H4 (cell line): ENCODE results near the gene SLC8A1. TPM values are rescaled to one million over a fixed set of nuclear protein-coding genes. Genes with fewer than 3 reads are reported as not detected.

Experiments used
- DNase-seq: peaks from one replicate; pipeline ENCODE4 v3.0.0-alpha.2; 2015; ENCODE audit warnings: low spot score
- total RNA-seq: library from RNA; depleted of rRNA; stranded (reverse); fragments of >200 nt; shearing (Covaris generic); gene quantifications from 2 replicates; pipeline ENCODE4 v1.2.3, GENCODE V29; 2014

The SLC8A1 gene
- total RNA-seq, 1 experiment from 2014 or later, result not detected

DNA sequence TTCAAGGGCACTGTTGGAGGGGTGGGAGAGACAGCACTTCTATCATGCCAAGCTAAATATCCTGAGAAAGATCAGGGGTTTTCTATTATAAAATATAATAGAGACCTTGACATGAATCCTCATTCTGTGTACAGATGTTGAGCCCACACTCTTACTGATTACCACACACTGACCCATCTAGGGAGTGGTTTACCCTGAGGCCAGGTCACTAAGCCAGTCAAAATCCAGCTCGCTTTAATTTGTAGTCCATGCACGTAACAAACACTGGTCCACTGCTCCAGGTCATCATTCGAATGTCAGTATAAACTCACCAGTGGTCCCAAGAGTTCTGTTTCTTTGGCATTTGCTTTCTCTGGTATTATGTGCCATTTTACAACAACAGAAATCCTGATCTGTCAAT is 96.4 kb downstream of the SLC8A1 start:
- DNase-seq, result no peak

GRCh38 chr2:40353231-40353630 is 98.7 kb downstream of the SLC8A1 start:
- DNase-seq, result no peak

- no peak for DNase-seq
These were observed 99.2 kb downstream of the SLC8A1 start for GRCh38 chr2:40352703-40353099.

GRCh38 chr2:40352041-40352702 is 99.7 kb downstream of the SLC8A1 start:
- no peak for DNase-seq

DNA sequence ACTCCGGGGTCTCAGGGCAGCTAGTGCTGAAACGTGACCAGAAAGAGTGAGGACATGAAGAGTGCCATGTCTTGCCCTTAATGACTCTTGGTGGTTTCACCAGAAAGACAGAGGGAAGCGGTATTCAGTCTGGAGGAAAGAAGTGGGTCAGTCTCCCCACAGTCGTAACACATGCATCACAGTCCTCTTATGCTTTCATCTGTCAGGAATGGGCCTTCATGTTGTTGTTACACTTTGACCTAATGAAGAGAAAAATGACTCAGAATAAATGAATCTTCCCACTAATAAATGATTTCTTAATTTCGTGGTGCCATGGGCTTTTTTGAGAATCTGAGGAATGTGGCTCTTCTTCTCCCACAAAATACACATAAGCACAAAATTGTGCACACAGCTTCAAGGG is 103.2 kb downstream of the SLC8A1 start:
- no peak for DNase-seq

DNA sequence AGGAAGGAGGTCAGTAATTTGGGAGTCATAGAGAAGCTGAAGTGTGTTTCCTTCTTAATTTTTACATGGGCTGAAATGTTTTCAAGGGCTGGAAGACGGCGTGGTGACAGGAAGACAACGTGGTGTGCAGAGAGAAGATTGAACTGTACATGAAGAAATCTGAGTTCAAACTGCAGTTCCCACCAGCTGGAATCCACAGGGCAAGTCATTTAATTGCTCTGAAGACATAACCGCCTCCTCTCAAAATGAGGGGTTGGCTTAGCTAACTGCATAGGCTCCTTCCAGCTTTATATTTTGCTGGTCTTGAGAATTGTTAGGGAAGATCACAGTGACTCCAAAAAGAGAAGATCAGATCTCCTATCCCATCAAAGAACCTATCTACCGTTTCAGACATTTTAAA is 103.9 kb downstream of the SLC8A1 start:
- no peak for DNase-seq

DNA sequence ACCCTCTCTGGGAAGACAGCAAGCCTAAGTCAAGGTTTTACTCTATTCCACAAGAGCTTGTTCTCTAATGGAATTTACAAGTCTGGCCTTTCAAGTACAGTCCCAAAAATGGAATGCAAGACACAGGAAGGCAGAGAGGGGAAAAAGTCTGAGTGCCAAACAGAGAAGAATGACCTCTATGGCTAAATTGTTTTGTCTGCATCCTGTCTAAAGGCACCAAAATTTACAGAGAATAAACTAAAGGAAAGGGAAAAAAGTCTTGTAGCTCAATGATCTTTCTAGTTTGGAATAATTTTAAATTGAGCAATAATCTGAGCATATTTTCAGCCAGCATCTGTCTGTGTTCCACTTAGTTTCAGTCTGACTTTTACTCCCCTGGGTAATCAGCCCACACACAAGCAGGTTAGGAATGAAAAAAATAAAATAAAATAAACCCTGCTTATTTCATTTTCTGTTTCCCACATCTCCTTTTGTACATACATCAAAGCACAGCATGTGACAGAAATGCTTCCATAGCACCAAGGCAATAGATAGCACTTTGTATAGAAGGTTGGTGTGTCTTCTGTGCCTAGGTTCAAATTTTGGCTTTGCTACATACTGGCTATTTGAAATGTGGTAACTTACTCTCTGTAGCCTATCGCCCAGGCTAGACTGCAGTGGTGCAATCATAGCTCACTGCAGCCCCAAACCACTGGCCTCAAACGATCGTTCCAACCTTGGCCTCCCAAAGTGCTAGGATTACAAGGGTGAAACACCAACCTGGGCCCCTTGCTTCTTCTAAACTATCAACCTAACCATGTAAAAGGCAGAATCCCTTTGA is 105.1 kb downstream of the SLC8A1 start:
- no peak for DNase-seq

DNA sequence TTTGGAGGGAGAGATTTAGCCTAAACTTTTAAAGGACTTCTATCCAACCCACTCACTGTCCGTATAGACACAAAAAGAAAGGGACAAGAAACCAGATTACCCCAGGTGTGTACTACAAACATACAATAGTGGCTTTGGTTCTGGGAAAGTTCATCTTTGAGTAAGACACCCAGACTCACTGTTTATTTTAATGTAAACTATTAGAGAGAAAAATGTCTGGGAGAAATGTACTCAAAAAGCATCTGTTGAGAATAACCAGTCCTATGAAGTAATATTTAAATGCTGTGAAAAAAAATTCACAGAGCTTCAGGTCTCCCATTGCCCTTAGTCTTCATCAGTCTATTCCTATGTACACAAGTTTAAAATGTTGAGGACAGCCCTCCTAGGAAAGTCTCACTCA is 107.5 kb downstream of the SLC8A1 start:
- no peak for DNase-seq

DNA sequence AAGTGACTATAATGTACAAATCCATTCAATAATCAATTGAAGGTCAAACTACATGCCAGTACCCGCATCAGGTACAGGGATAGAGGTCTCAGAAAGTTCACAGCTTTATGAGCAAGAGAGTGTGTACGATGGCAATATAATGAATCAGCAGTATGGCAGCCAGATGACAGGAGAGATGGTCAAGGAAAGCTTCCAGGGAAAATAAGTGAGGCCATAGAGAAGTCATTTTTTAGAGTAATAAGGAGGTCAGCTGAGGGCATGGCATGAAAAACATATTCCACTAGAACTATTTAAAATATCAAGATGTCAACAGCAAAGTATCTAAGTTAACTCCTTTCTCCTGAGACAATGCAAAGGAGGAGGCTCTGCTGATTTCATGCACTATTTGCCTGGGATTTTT is 108.0 kb downstream of the SLC8A1 start:
- DNase-seq, result no peak

- no peak for DNase-seq
These were observed 110.7 kb downstream of the SLC8A1 start for GRCh38 chr2:40341198-40341597.

DNA sequence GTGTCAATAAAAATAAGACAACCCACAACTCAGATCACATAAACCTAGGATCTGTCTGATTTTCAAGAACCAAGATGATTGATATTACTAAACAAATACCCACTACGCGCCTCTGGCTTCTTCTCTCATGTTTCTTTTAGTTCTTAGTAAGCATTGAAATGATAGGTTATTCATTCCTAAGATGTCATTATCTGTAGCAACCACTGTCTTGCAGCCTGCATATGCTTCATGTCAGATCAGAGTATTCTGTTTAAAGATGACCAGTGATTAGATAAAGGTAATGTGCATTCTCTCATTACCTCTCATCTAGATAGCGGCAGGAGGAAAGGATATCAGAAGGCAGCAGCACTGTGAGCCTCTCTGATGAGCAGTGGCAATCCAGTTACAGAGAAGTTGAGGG is 112.9 kb downstream of the SLC8A1 start:
- DNase-seq, result no peak

- no peak for DNase-seq
These were observed 119.6 kb downstream of the SLC8A1 start for GRCh38 chr2:40332191-40332826.

- DNase-seq, result no peak
These were observed 121.8 kb downstream of the SLC8A1 start for GRCh38 chr2:40330096-40330495.

DNA sequence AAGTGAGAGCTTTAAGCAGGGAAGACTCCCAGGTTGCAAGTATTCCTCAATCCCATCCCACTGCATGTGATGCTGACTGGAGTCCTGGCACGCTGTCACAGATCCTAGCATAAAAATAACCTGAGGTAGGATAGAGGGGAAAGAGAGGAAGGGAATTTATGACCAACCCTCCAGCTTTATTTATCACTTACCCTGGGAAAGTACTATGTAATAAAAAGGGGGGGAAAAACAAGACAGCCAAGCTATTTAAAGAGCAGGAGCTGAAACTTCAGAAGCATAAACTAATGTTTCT is 122.2 kb downstream of the SLC8A1 start:
- DNase-seq, result no peak

DNA sequence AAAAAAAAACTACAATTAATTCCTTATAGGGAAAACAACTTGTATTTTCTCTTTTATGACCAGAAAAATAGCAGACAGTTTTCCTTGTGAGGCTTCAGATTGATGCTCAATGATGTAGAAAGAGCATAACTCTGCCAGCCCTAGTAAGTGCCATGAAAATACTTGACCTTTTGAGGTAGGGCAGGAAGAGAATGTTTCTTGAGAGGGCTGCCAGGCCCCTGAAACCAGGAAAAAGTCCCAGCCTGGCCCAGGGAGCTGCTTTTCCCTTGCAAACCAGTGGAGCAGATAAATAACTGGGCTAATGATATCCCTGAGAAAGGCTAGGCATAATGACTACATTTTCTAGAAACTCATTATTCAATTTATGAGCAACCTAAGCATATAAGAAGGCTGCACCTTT is 126.8 kb downstream of the SLC8A1 start:
- no peak for DNase-seq

- no peak for DNase-seq
These were observed 127.2 kb downstream of the SLC8A1 start for GRCh38 chr2:40324656-40325055.

GRCh38 chr2:40321822-40322221 is 130.1 kb downstream of the SLC8A1 start:
- DNase-seq, result no peak

GRCh38 chr2:40321016-40321623 is 130.8 kb downstream of the SLC8A1 start:
- DNase-seq, result no peak

DNA sequence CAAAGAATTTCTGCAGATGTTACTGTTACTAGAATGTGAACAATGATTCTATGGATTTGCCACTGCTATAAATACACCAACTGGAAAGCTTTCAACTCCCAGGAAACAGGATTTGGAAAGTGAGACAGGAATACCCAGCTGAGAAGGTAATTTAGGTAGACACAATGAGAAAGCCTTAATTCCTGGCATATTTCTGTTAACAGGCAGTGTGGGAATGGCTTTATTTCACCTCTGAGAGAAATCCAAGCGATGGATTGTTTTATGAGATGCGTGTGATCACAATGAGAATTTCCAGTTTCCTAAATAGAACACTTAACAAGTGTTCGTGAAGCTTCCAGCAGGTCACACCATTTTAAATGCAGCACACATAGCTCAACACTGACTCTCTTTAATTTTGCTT is 133.0 kb downstream of the SLC8A1 start:
- no peak for DNase-seq

GRCh38 chr2:40317761-40318160 is 134.1 kb downstream of the SLC8A1 start:
- DNase-seq, result no peak

GRCh38 chr2:40317046-40317445 is 134.8 kb downstream of the SLC8A1 start:
- DNase-seq, result no peak

GRCh38 chr2:40316620-40317019 is 135.3 kb downstream of the SLC8A1 start:
- no peak for DNase-seq

DNA sequence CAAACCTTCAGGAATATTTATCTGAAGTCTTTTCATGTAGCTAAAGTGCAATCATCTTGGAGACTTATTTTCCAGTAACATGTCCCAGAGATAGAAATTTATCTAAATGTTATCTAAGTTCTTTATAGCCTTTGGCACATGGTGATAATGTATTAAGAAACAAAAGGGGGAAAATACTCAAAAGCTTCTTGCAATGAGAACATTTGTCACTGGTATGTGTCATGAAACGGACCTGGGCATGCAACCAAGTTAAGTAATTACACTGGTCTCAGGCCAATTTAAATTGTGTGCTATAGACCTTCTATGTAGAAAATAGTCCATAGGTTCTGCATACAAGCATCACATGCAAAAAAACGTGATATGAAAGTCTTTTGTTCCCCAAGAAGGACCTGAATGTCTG is 136.2 kb downstream of the SLC8A1 start:
- DNase-seq, result no peak
